Measurements from ENCODE around the gene GYG1.

GYG1 gene

GRCh38 chr3:148990236-148990635, 1.1 kb upstream of the GYG1 start:
- DNase-seq (ENCODE audit: low read depth): no peak

GRCh38 chr3:148992027-148992634, 791 bp downstream of the GYG1 start:
- no peak for DNase-seq (ENCODE audit: low read depth)

- DNase-seq (ENCODE audit: low read depth): no peak
These were observed 1.4 kb downstream of the GYG1 start for GRCh38 chr3:148992635-148993255.

- DNase-seq (ENCODE audit: low read depth): no peak
These were observed 6.3 kb downstream of the GYG1 start for GRCh38 chr3:148997623-148998022.

GRCh38 chr3:148998297-148998696, 7.0 kb downstream of the GYG1 start:
- no peak for DNase-seq (ENCODE audit: low read depth)

GRCh38 chr3:148998715-148999423, 7.5 kb downstream of the GYG1 start:
- no peak for DNase-seq (ENCODE audit: low read depth)

- DNase-seq (ENCODE audit: low read depth): no peak
These were observed 8.5 kb downstream of the GYG1 start for GRCh38 chr3:148999806-149000205.

GRCh38 chr3:149000206-149000745, 8.9 kb downstream of the GYG1 start:
- no peak for DNase-seq (ENCODE audit: low read depth)

GRCh38 chr3:149001727-149002126, 10.4 kb downstream of the GYG1 start:
- DNase-seq (ENCODE audit: low read depth): no peak

- no peak for DNase-seq (ENCODE audit: low read depth)
These were observed 12.4 kb downstream of the GYG1 start for GRCh38 chr3:149003653-149004305.

GRCh38 chr3:149004622-149005021, 13.3 kb downstream of the GYG1 start:
- no peak for DNase-seq (ENCODE audit: low read depth)

- DNase-seq (ENCODE audit: low read depth): no peak
These were observed 14.1 kb downstream of the GYG1 start for GRCh38 chr3:149005416-149005815.

GRCh38 chr3:149007567-149008257, 16.4 kb downstream of the GYG1 start:
- no peak for DNase-seq (ENCODE audit: low read depth)

- no peak for DNase-seq (ENCODE audit: low read depth)
These were observed 18.4 kb downstream of the GYG1 start for GRCh38 chr3:149009732-149010131.

GRCh38 chr3:149010504-149010951, 19.2 kb downstream of the GYG1 start:
- DNase-seq (ENCODE audit: low read depth): no peak

- no peak for DNase-seq (ENCODE audit: low read depth)
These were observed 19.6 kb downstream of the GYG1 start for GRCh38 chr3:149010966-149011365.

- no peak for DNase-seq (ENCODE audit: low read depth)
These were observed 20.3 kb downstream of the GYG1 start for GRCh38 chr3:149011676-149012075.

- no peak for DNase-seq (ENCODE audit: low read depth)
These were observed 22.4 kb downstream of the GYG1 start for GRCh38 chr3:149013726-149014125.

GRCh38 chr3:149015393-149015792, 24.1 kb downstream of the GYG1 start:
- DNase-seq (ENCODE audit: low read depth): no peak

- no peak for DNase-seq (ENCODE audit: low read depth)
These were observed 24.9 kb downstream of the GYG1 start for GRCh38 chr3:149016242-149016641.

GRCh38 chr3:149016669-149017541, 25.6 kb downstream of the GYG1 start:
- peak; percentile 80 for DNase-seq (ENCODE audit: low read depth)

Data from GM04503 (cell line).